ENCODE data around the gene TRIM28. TPM values are rescaled to one million over a fixed set of nuclear protein-coding genes. Genes with fewer than 3 reads are reported as not detected.
A peak's percentile ranks its signal among the peaks of the same experiment; 100 is the strongest.

Gene TRIM28
- total RNA-seq, 1 donor from 2014 or later: 351 TPM

- peaks cover 31% of the 10 kb centered on the region for H3K4me1 Mint-ChIP-seq (ENCODE audit: low read depth, unreplicated experiment)
Observed at GRCh38 chr19:58555920-58556621, 12.2 kb downstream of the TRIM28 start.

GRCh38 chr19:58556622-58557220 lies 12.9 kb downstream of the TRIM28 start:
- Mint-ChIP-seq H3K36me3 (ENCODE audit: low read depth, unreplicated experiment) (peaks cover 18% of the 10 kb centered on the region), H3K27ac (ENCODE audit: unreplicated experiment) (peak overlapping the region; percentile 79), H3K9me3 (ENCODE audit: unreplicated experiment) (no peaks in the 10 kb centered on the region), H3K4me3 (ENCODE audit: unreplicated experiment) (peak overlapping the region; percentile 97), H3K27me3 (ENCODE audit: low read depth, unreplicated experiment) (no peaks in the 10 kb centered on the region), H3K4me1 (ENCODE audit: low read depth, unreplicated experiment) (peaks cover 31% of the 10 kb centered on the region)
- H3K36me3 ChIP-seq (ENCODE audit: insufficient read depth, low read length): peaks cover 16% of the 10 kb centered on the region
- peaks cover 45% of the 10 kb centered on the region for H3K79me2 ChIP-seq (ENCODE audit: insufficient read depth, low read length)
- peak overlapping the region; percentile 20 for H3K27ac ChIP-seq (ENCODE audit: low read depth, low read length)
- H2AFZ ChIP-seq (ENCODE audit: low read depth, low read length): no peak overlapping the region
- no peak for DNase-seq (ENCODE audit: low read depth)
- no peak for FAIRE-seq
- TF ChIP-seq EZH2 (IDR thresholded peaks at IDR 0.05; ENCODE audit: insufficient read depth, low read length): no peak
- TF ChIP-seq, protein P1, sequence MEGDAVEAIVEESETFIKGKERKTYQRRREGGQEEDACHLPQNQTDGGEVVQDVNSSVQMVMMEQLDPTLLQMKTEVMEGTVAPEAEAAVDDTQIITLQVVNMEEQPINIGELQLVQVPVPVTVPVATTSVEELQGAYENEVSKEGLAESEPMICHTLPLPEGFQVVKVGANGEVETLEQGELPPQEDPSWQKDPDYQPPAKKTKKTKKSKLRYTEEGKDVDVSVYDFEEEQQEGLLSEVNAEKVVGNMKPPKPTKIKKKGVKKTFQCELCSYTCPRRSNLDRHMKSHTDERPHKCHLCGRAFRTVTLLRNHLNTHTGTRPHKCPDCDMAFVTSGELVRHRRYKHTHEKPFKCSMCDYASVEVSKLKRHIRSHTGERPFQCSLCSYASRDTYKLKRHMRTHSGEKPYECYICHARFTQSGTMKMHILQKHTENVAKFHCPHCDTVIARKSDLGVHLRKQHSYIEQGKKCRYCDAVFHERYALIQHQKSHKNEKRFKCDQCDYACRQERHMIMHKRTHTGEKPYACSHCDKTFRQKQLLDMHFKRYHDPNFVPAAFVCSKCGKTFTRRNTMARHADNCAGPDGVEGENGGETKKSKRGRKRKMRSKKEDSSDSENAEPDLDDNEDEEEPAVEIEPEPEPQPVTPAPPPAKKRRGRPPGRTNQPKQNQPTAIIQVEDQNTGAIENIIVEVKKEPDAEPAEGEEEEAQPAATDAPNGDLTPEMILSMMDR (IDR thresholded peaks at IDR 0.05; ENCODE audit: insufficient read depth, low read depth, low read length): no peak
- peaks cover 32% of the 10 kb centered on the region for H3K4me1 ChIP-seq (ENCODE audit: insufficient read depth, low read length)
- peak overlapping the region; percentile 97 for H3K9ac ChIP-seq (ENCODE audit: low read length)
- peak overlapping the region; percentile 98 for H3K4me2 ChIP-seq (ENCODE audit: low read length)
- peak overlapping the region; percentile 94 for H3K4me3 ChIP-seq (ENCODE audit: insufficient read depth, low read depth, low read length)
- H3K27me3 ChIP-seq (ENCODE audit: insufficient read depth, low read length): peaks cover 4% of the 10 kb centered on the region
- H3K9me3 ChIP-seq (ENCODE audit: insufficient read depth, low read depth, low read length): no peaks in the 10 kb centered on the region
- peaks cover 22% of the 10 kb centered on the region for H4K20me1 ChIP-seq (ENCODE audit: insufficient read depth, low read length)

More at GRCh38 chr19:58555920-58556621, 12.2 kb downstream of the TRIM28 start:
- Histone ChIP-seq H2AFZ (ENCODE audit: low read depth, low read length) (no peak overlapping the region), H3K27me3 (ENCODE audit: insufficient read depth, low read length) (no peaks in the 10 kb centered on the region), H3K4me3 (ENCODE audit: insufficient read depth, low read depth, low read length) (no peak overlapping the region), H4K20me1 (ENCODE audit: insufficient read depth, low read length) (peaks cover 28% of the 10 kb centered on the region), H3K9ac (ENCODE audit: low read length) (peak overlapping the region; percentile 97), H3K4me2 (ENCODE audit: low read length) (peak overlapping the region; percentile 98), H3K4me1 (ENCODE audit: insufficient read depth, low read length) (peaks cover 32% of the 10 kb centered on the region), H3K79me2 (ENCODE audit: insufficient read depth, low read length) (peaks cover 48% of the 10 kb centered on the region), H3K27ac (ENCODE audit: low read depth, low read length) (no peak overlapping the region), H3K36me3 (ENCODE audit: insufficient read depth, low read length) (peaks cover 21% of the 10 kb centered on the region), H3K9me3 (ENCODE audit: insufficient read depth, low read depth, low read length) (no peaks in the 10 kb centered on the region)
- peak overlapping the region; percentile 97 for H3K4me3 Mint-ChIP-seq (ENCODE audit: unreplicated experiment)
- peaks cover 19% of the 10 kb centered on the region for H3K36me3 Mint-ChIP-seq (ENCODE audit: low read depth, unreplicated experiment)
- H3K27ac Mint-ChIP-seq (ENCODE audit: unreplicated experiment): peak overlapping the region; percentile 79
- no peak for FAIRE-seq
- H3K27me3 Mint-ChIP-seq (ENCODE audit: low read depth, unreplicated experiment): no peaks in the 10 kb centered on the region
- TF ChIP-seq, protein P1 (IDR thresholded peaks at IDR 0.05; ENCODE audit: insufficient read depth, low read depth, low read length): no peak
- no peak for TF ChIP-seq EZH2 (IDR thresholded peaks at IDR 0.05; ENCODE audit: insufficient read depth, low read length)
- DNase-seq (ENCODE audit: low read depth): no peak
- no peaks in the 10 kb centered on the region for H3K9me3 Mint-ChIP-seq (ENCODE audit: unreplicated experiment)
